Right lobe of liver (tissue), 4 donors: ENCODE data around the gene IL25.

Experiments used
- CTCF ChIP-seq, 4 donors: fragments of 200-600 bp in 3 of 4; fragments of 450-650 bp in 1 of 4; IDR thresholded peaks; one replicate each; pipeline versions ENCODE4 v1.5.1 to v1.8.0; 2016 to 2022; ENCODE audit warnings: antibody characterized with exemption in 4 of 4, mild to moderate bottlenecking in 2 of 4
- POLR2A ChIP-seq: fragments of 450-650 bp; IDR thresholded peaks from one replicate; pipeline ENCODE4 v1.6.1; 2017; ENCODE audit warnings: antibody characterized with exemption, mild to moderate bottlenecking
- donor health status: DM: no; HTN: no; CAD: no.
- donor health status: DM: no; HTN: no; CAD: no.
- donor health status: DM: no; HTN: yes; CAD: no.

GRCh38 chr14:23399591-23399990 is 27.0 kb downstream of the IL25 start:
- TF ChIP-seq CTCF (IDR thresholded peaks at IDR 0.05) (no peak), POLR2A (no peak)
